Karpas-422 (cell line): ENCODE data around the gene HOXA3. TPM values are rescaled to one million over a fixed set of nuclear protein-coding genes. Genes with fewer than 3 reads are reported as not detected.

Source experiments
- DNase-seq: peaks from one replicate; pipeline ENCODE4 v3.0.0-alpha.2; 2015
- H2AFZ ChIP-seq: fragments of 200-600 bp; sonication (generic); 2 replicates; pipeline ENCODE4 v1.6.1; 2014; ENCODE audit warnings: antibody characterized with exemption, low read length, mixed read lengths
- H3K27ac ChIP-seq: fragments of 200-600 bp; sonication (generic); 2 replicates; pipeline ENCODE4 v1.5.1; 2014; ENCODE audit warnings: mild to moderate bottlenecking, low read length, moderate library complexity
- H3K27me3 ChIP-seq: fragments of 200-600 bp; sonication (generic); 2 replicates; pipeline ENCODE4 v1.6.1; 2014; ENCODE audit warnings: low read length, mixed read lengths
- H3K36me3 ChIP-seq: fragments of 200-600 bp; sonication (generic); 2 replicates; pipeline ENCODE4 v1.6.1; 2014; ENCODE audit warnings: low read length, mixed read lengths; ENCODE audit not compliant: insufficient read depth
- H3K4me1 ChIP-seq: fragments of 200-600 bp; sonication (generic); 2 replicates; pipeline ENCODE4 v1.6.1; 2014; ENCODE audit warnings: mild to moderate bottlenecking, low read length, mixed read lengths
- H3K4me2 ChIP-seq: fragments of 200-600 bp; sonication (generic); 2 replicates; pipeline ENCODE4 v1.6.1; 2014; ENCODE audit warnings: low read length, low read depth, mild to moderate bottlenecking; ENCODE audit not compliant: poor library complexity, severe bottlenecking
- H3K4me3 ChIP-seq: fragments of 200-600 bp; sonication (generic); 2 replicates; pipeline ENCODE4 v1.5.1; 2014; ENCODE audit warnings: mild to moderate bottlenecking, antibody characterized with exemption, low read length, mixed read lengths
- H3K79me2 ChIP-seq: fragments of 200-600 bp; sonication (generic); 2 replicates; pipeline ENCODE4 v1.6.1; 2014; ENCODE audit warnings: mild to moderate bottlenecking, low read length, mixed read lengths
- H3K9ac ChIP-seq: fragments of 200-600 bp; sonication (generic); 2 replicates; pipeline ENCODE4 v1.6.0; 2014; ENCODE audit warnings: low read length
- H3K9me2 ChIP-seq: fragments of 200-600 bp; sonication (generic), shearing (Covaris generic); replicated peaks from 2 replicates; pipeline ENCODE4 v1.6.0; 2014; ENCODE audit warnings: mild to moderate bottlenecking, low read length, moderate library complexity; ENCODE audit not compliant: insufficient read depth
- H3K9me3 ChIP-seq: fragments of 300-700, 200-600 bp; sonication (generic); 2 replicates; pipeline ENCODE4 v1.6.1; 2014; ENCODE audit warnings: low read length, mixed read lengths
- H4K20me1 ChIP-seq: fragments of 200-600 bp; sonication (generic); 2 replicates; pipeline ENCODE4 v1.6.1; 2014; ENCODE audit warnings: mild to moderate bottlenecking, antibody characterized with exemption, low read length, low read depth; ENCODE audit not compliant: insufficient read depth
- total RNA-seq: library from RNA; depleted of rRNA; stranded (reverse); fragments of >200 nt; shearing (Covaris generic); gene quantifications from 2 replicates; pipeline ENCODE4 v1.2.3, GENCODE V29; 2014; ENCODE audit warnings: low replicate concordance

Gene HOXA3
- total RNA-seq, 1 experiment from 2014 or later = 1.3 TPM

GRCh38 chr7:27109466-27110185 lies 42.8 kb downstream of the HOXA3 start:
- Histone ChIP-seq H3K4me2 (no peak overlapping the region), H3K9me3 (no peaks in the 10 kb centered on the region), H3K27ac (no peak overlapping the region), H3K36me3 (no peaks in the 10 kb centered on the region; the same call in 1 of the 2 replicates), H3K4me1 (no peaks in the 10 kb centered on the region), H3K9ac (no peak overlapping the region), H2AFZ (no peak overlapping the region), H4K20me1 (0 out of 2 replicates have a peak, but pooled peaks cover 8% of the 10 kb centered on the region), H3K4me3 (no peak overlapping the region), H3K9me2 (no peaks in the 10 kb centered on the region), H3K27me3 (no peaks in the 10 kb centered on the region), H3K79me2 (no peaks in the 10 kb centered on the region)
- DNase-seq = no peak

GRCh38 chr7:27108390-27109127 lies 43.8 kb downstream of the HOXA3 start:
- no peak overlapping the region for H3K4me3 ChIP-seq
- no peaks in the 10 kb centered on the region for H3K4me1 ChIP-seq
- no peak for DNase-seq
- H3K4me2 ChIP-seq = no peak overlapping the region
- H4K20me1 ChIP-seq = 0 out of 2 replicates have a peak, but pooled peaks cover 8% of the 10 kb centered on the region
- H3K36me3 ChIP-seq = no peaks in the 10 kb centered on the region; the same call in 1 of the 2 replicates
- no peak overlapping the region for H2AFZ ChIP-seq
- no peak overlapping the region for H3K27ac ChIP-seq
- no peak overlapping the region for H3K9ac ChIP-seq
- H3K27me3 ChIP-seq = no peaks in the 10 kb centered on the region
- no peaks in the 10 kb centered on the region for H3K79me2 ChIP-seq
- no peaks in the 10 kb centered on the region for H3K9me2 ChIP-seq
- no peaks in the 10 kb centered on the region for H3K9me3 ChIP-seq

GRCh38 chr7:27107391-27108381 lies 44.7 kb downstream of the HOXA3 start:
- H3K27ac ChIP-seq = no peak overlapping the region
- no peak for DNase-seq
- no peaks in the 10 kb centered on the region for H3K4me1 ChIP-seq
- H3K9me2 ChIP-seq = no peaks in the 10 kb centered on the region
- H3K27me3 ChIP-seq = no peaks in the 10 kb centered on the region
- no peak overlapping the region for H3K4me2 ChIP-seq
- no peak overlapping the region for H3K4me3 ChIP-seq
- H3K79me2 ChIP-seq = no peaks in the 10 kb centered on the region
- H2AFZ ChIP-seq = no peak overlapping the region
- no peak overlapping the region for H3K9ac ChIP-seq
- H3K9me3 ChIP-seq = no peaks in the 10 kb centered on the region
- 0 out of 2 replicates have a peak, but pooled peaks cover 8% of the 10 kb centered on the region for H4K20me1 ChIP-seq
- no peaks in the 10 kb centered on the region; the same call in 1 of the 2 replicates for H3K36me3 ChIP-seq

GRCh38 chr7:27106901-27107240 lies 45.5 kb downstream of the HOXA3 start:
- DNase-seq = no peak
- no peak overlapping the region for H3K27ac ChIP-seq
- H3K9me2 ChIP-seq = no peaks in the 10 kb centered on the region
- H3K4me3 ChIP-seq = no peak overlapping the region
- no peak overlapping the region for H3K4me2 ChIP-seq
- H3K36me3 ChIP-seq = no peaks in the 10 kb centered on the region
- no peaks in the 10 kb centered on the region for H3K9me3 ChIP-seq
- H2AFZ ChIP-seq = no peak overlapping the region
- H3K9ac ChIP-seq = no peak overlapping the region
- 0 out of 2 replicates have a peak, but pooled peaks cover 8% of the 10 kb centered on the region for H4K20me1 ChIP-seq
- H3K4me1 ChIP-seq = no peaks in the 10 kb centered on the region
- no peaks in the 10 kb centered on the region for H3K79me2 ChIP-seq
- no peaks in the 10 kb centered on the region for H3K27me3 ChIP-seq

GRCh38 chr7:27106181-27106900 lies 46.0 kb downstream of the HOXA3 start:
- Histone ChIP-seq H3K4me3 (no peak overlapping the region), H4K20me1 (0 out of 2 replicates have a peak, but pooled peaks cover 8% of the 10 kb centered on the region), H3K4me2 (no peak overlapping the region), H2AFZ (no peak overlapping the region), H3K79me2 (no peaks in the 10 kb centered on the region), H3K9me3 (no peaks in the 10 kb centered on the region), H3K27ac (no peak overlapping the region), H3K9me2 (no peaks in the 10 kb centered on the region), H3K9ac (no peak overlapping the region), H3K4me1 (no peaks in the 10 kb centered on the region), H3K27me3 (no peaks in the 10 kb centered on the region), H3K36me3 (no peaks in the 10 kb centered on the region)
- DNase-seq = no peak

GRCh38 chr7:27105301-27106031 lies 46.9 kb downstream of the HOXA3 start:
- no peaks in the 10 kb centered on the region for H3K27me3 ChIP-seq
- H3K4me2 ChIP-seq = no peak overlapping the region
- no peaks in the 10 kb centered on the region for H3K36me3 ChIP-seq
- no peaks in the 10 kb centered on the region for H3K4me1 ChIP-seq
- H3K27ac ChIP-seq = no peak overlapping the region
- H3K79me2 ChIP-seq = no peaks in the 10 kb centered on the region
- H3K9me3 ChIP-seq = no peaks in the 10 kb centered on the region
- H2AFZ ChIP-seq = no peak overlapping the region
- DNase-seq = no peak
- no peaks in the 10 kb centered on the region for H3K9me2 ChIP-seq
- H3K9ac ChIP-seq = no peak overlapping the region
- H4K20me1 ChIP-seq = 0 out of 2 replicates have a peak, but pooled peaks cover 8% of the 10 kb centered on the region
- H3K4me3 ChIP-seq = no peak overlapping the region

- Histone ChIP-seq H3K4me2 (no peak overlapping the region), H2AFZ (no peak overlapping the region), H3K79me2 (no peaks in the 10 kb centered on the region), H3K9me3 (no peaks in the 10 kb centered on the region), H3K4me3 (no peak overlapping the region), H4K20me1 (0 out of 2 replicates have a peak, but pooled peaks cover 8% of the 10 kb centered on the region), H3K9me2 (no peaks in the 10 kb centered on the region), H3K27ac (no peak overlapping the region), H3K9ac (no peak overlapping the region), H3K36me3 (no peaks in the 10 kb centered on the region), H3K4me1 (no peaks in the 10 kb centered on the region), H3K27me3 (no peaks in the 10 kb centered on the region)
- no peak for DNase-seq
Measured at GRCh38 chr7:27104341-27105058, 47.9 kb downstream of the HOXA3 start.
